T-helper 1 cell treated with Interleukin-12 subunit alpha and Interleukin-12 subunit beta and Interleukin-4 antibody, amounts not matched to agents 30 ng/mL and 1 ng/mL, for 36 hours (primary cell): ENCODE data around the gene ZNF385D. TPM values are rescaled to one million over a fixed set of nuclear protein-coding genes. Genes with fewer than 3 reads are reported as not detected.
"Not testable (repeated sequence)": the region's sequence is repeated elsewhere in the genome, so short reads cannot be mapped to it uniquely, and the experiment has no call there.

Source experiments
- intact Hi-C: fragments of 100-400 bp; cut with micrococcal nuclease; formaldehyde crosslinking; loops from one replicate; pipeline ENCODE4 v1.15.1; 2024
- total RNA-seq: library from RNA; stranded (reverse); gene quantifications from 2 replicates; pipeline ENCODE4 v1.2.3, GENCODE V29; 2022

Gene ZNF385D
- total RNA-seq, 1 donor from 2014 or later = not detected

DNA sequence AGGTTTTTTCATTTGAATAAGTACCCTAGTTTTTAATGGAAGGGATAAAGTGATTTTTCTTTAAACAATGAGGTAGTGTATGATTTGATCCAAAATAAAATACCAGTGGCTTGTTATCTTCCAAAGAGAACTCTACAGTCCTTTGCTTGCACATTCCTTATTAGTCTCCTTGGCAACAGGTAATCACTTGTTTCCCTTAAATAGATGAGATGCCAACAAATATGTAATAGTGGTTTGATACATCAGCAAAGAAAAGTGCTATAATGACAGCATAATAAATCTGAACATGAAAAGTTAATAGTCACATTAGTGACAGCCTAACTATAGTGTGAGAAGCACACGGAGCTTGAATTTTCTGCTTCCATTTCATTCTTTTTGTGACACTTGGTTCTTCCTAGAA is 360.2 kb downstream of the ZNF385D start:
- intact Hi-C loops = no loop called here

DNA sequence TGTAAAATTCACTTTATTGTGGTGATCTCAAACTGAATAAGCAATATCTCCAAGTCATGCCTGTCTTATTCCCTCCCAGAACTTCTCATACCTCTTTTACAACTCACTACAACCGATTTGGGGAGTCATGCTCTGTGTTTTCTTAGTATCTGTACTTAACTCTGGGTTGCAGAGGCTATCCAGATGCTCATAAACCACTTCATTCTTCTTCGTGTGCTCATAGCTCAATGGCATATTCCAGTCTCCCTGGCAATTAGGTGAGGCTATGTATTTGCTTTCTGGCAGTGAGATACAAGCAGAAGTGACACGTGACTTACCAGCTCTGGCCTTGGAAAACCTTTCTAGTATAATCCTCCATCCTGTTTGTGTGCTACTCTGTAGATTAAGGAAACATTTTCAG is 360.9 kb downstream of the ZNF385D start:
- intact Hi-C loops = no loop called here

DNA sequence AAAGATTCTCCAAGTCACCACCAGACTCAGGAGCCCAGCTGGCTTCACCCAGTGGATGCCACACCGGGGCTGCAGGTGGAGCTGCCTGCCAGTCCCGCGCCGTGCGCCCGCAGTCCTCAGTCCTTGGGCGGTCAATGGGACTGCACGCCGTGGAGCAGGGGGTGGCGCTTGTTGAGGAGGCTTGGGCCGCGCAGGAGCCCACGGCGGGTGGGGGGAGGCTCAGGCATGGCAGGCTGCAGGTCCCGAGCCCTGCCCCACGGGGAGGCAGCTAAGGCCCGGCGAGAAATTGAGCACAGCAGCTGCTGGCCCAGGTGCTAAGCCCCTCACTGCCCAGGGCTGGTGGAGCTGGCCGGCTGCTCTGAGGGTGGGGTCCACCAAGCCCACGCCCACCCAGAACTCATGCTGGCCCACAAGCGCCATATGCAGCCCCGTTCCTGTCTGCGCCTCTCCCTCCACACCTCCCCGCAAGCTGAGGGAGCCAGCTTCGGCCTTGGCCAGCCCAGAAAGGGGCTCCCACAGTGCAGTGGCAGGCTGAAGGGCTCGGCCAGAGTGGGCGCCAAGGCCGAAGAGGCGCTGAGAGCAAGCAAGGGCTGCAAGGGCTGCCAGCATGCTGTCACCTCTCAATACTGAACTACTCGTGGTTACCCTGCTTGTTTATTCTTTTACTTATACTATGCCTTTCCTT is 363.7 kb downstream of the ZNF385D start:
- intact Hi-C loops = not testable (repeated sequence)

DNA sequence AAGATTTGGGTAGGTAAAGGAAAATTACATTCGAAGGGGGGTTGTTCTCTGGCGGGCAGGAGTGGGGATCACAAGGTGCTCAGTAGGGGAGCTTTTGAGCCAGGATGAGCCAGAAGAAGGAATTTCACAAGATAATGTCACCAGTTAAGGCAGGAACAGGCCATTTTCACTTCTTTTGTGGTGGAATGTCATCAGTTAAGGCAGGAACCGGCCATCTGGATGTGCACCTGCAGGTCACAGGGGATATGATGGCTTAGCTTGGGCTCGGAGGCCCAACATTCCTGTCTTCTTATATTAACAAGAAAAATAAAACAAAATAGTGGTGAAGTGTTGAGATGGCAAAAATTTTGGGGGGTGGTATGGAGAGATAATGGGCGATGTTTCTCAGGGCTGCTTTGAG is 373.0 kb downstream of the ZNF385D start:
- intact Hi-C loops = not testable (repeated sequence)

DNA sequence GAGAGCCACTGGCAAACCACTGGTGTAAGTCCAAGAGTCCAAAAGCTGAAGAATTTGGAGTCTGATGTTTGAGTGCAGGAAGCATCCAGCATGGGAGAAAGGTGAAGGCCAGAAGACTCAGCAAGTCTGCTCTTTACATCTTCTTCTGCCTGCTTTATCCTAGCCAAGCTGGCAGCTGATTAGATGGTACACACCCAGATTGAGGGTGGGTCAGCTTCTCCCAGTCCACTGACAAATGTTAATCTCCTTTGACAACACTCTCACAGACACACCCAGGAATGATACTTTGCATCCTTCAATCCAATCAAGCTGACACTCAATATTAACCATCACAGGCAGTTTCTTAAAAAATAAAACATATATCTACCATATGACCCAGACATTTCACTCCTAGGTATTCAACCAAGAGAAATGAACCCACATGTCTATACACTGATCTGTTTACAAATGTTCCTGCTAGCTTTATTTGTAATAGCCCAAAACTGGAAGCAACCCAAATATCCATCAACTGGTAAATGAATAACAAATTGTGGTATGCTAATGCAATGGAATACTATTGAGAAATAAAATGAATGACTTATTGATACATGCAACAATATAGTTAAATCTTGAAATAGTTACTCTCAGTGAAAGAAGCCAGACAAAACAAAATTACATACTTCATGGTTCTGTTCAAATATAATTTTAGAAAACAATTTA is 373.8 kb downstream of the ZNF385D start:
- intact Hi-C loops = no loop called here

DNA sequence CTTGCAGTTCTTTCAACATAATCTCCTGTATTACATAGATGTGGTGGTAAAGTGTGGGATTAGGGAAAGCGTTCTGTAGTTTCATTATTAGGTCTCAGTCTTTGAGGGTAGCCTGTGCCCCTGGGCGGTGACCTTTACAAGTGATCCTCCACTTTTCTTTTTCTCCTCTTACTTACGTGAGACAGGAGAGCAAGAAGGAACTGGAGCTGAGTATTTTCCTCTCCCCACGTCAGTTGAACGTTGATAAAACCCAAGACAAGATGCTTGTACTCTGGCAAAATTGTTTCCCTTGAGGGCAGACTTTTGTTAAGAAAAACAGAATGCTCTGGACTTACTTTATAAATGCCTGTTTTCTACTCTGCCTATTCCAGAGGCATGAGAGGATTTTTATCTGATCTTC is 378.7 kb downstream of the ZNF385D start:
- intact Hi-C loops = no loop called here
